Gastroesophageal sphincter (tissue), 3 donors: ENCODE measurements around the gene HTR4.

Source experiments
- CTCF ChIP-seq, 4 experiments: fragments of 200-600 bp in 2 of 4; fragments of 450-650 bp in 2 of 4; sonication (generic) in 1 of 4; IDR thresholded peaks; one replicate each; pipeline ENCODE4 v1.5.1; 2017 to 2019; ENCODE audit warnings: antibody characterized with exemption in 4 of 4, mild to moderate bottlenecking in 2 of 4, moderate library complexity in 2 of 4
- EP300 ChIP-seq: sonication (generic); formaldehyde crosslinking; IDR thresholded peaks from one replicate; pipeline ENCODE4 v1.6.1; 2017; ENCODE audit warnings: antibody characterized with exemption, mild to moderate bottlenecking
- POLR2A ChIP-seq, 2 donors: fragments of 450-650 bp; IDR thresholded peaks; one replicate each; pipeline ENCODE4 v1.6.1; 2017; ENCODE audit warnings: antibody characterized with exemption in 2 of 2, mild to moderate bottlenecking in 2 of 2, moderate library complexity in 1 of 2

- TF ChIP-seq CTCF (IDR thresholded peaks at IDR 0.05) (no peak), EP300 (no peak), POLR2A (IDR thresholded peaks at IDR 0.05) (no peak)
Measured at GRCh38 chr5:148559461-148559860, 94.9 kb downstream of the HTR4 start.
